HG03432 (cell line): ENCODE results near the gene GSDME.
A peak's percentile ranks its signal among the peaks of the same experiment; 100 is the strongest.
"Not testable (repeated sequence)": the region's sequence is repeated elsewhere in the genome, so short reads cannot be mapped to it uniquely, and the experiment has no call there.

Experiments
- ATAC-seq: cut with Tn5 transposase; IDR thresholded peaks from one replicate; pipeline ENCODE4 v1.9.1; 2021; ENCODE audit warnings: mild to moderate bottlenecking, moderate library complexity; ENCODE audit not compliant: unreplicated experiment

The GSDME gene

DNA sequence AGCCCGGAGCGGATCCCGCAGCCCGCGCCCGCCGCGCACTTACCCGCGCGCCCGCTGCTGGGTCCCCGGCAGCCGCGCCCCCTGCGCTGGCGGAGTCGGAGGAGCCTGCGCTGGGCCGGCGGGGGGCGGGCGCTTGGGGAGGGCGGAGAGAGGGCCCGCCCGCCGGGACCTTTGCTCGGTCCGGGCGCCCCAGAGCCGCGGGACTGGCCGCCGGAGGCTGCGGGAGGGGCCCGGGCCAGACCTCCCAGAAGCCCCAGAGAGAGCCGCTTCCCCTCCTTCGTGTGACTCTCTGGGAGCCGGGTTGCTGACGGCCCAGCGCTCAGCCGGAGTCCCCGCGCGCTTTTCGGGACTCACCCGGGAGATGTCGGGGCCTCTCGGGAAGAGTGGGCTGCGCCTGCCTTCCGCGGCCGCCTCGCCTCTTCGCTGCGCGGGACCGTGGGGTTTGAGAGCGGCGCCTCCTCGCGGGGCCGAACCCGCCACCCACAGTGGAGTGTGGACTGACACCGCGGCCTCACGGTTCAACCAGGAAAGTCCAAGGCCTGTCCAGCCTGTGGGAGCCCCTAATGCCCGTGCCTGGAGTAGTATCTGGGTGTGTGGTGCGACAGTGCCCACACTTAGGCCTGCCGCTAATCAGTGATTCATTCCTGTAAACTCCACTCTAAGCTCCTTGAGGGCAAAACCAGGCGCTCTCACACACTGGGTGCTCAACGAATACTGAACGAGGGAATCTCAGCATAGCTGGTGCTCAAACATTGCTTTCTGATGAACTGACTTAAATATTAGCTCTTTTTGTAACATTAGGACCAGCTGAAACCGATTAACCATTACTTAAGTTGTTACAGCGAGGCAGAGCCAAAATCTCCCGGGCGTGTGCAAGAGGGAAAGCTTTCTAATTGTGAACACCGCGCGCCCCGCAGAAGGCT lies at the start of gene GSDME:
TSS of gene GSDME (minus strand) at position 112 of the 923 bp plus-strand sequence. CDS start 7,690 bp downstream, outside the sequence.
- ATAC-seq = peak; percentile 64

DNA sequence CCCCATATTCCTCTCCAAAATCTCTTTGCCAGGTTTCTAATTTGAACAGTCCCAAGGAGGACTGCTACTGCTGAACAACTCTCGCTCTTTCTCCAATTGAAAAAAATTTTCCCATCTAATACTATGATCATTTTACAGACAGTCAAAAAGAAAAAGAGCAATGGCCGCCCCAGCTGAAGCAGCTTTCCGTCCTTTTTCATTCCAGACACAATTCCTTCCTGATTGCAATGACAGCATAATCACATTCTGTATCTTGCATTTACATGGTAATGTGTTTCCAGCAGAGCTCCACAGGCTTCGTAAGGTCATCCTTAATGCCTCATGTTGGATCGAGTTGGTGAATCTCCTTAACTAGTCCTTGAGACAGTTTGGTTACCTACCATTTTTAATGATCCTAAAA lies 45.0 kb upstream of the GSDME start:
- ATAC-seq = no peak

DNA sequence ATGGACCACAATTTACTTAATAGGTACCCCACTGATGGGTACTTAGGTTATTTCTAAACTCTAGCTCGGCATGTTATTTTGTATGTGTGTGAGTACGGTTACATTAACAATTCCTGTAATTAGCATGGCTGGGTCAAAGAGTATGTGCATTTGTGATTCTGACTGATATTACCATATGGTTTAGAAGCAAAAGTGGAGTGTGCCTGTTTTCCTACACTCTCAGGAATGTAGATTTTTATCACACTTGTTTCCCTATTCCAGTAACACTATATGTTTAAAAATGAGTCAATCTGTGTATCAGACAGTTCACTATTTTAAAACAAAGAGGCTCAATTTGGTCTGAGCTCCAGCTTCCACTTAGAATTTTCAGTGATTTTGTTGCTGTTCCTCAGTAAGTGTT lies 44.6 kb upstream of the GSDME start:
- ATAC-seq = no peak

DNA sequence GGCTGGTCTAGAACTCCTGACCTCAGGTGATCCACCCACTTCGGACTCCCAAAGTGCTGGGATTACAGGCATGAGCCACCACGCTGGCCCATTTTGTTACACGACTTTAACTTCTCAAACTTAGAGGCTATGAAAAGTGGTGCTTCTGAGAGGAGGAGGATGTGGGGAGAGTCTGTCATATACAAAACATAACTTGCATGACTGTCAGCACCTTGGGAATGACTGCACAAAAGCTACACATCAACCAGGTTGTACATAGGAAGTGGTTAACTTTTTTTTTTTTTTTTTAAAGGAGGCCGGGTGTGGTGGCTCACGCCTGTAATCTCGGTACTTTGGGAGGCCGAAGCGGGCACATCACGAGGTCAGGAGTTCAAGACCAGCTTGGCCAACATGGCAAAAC lies 43.4 kb upstream of the GSDME start:
- ATAC-seq = no peak

DNA sequence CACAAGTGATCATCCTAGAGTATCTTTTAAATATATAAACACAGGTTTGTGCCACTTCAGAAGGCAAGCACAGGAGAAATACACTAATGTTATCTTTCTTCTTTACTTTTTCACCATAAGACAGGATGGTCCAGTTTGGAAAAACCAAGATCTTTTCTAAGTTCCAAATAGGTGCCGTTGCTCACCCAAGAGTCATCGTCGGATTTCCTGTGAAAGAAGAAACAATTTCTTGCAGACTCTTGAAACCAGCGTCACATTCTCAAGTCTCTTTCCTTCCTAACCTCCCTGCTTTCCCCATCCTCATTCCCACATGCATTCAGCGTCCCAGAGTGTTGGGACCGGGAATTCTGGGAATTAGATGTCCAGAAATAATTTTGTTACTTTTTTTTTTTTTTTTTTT lies 42.8 kb upstream of the GSDME start:
- no peak for ATAC-seq

DNA sequence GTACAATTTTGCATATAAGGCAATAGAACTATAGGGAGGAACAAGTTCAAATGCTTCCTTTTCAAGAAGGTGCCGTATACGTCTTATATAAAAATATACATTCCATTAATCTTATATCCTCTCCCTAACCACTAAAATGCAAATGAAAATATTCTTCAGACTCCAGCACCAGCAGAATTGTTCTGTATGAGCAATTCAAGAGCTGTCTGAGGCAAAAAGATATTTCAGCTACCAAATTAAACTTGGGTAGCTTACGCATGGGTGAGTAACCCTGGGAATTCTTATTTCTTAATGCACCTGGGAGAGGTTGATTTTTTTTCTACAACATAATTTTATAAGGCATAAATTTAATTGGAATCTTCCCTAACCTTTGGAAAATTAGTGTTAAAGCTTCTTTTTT lies 42.2 kb upstream of the GSDME start:
- no peak for ATAC-seq

DNA sequence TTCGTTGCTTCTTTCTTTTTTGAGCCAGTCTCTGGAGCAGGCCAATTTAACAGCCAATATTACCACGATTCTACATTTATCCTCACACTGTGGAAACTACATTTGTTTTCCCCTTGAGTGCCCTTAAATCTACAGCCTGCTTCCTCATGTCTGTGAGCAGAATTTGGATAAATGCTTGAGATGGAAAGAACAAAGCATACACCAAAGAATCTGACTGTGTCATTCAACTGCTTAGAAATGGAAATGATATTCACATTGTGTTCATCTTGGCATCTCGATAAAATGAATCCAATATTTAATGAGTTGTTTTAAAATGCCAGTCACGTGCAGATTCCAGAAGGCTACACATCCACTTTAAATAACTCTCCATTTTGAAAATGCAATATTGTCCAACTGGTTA lies 41.0 kb upstream of the GSDME start:
- no peak for ATAC-seq

DNA sequence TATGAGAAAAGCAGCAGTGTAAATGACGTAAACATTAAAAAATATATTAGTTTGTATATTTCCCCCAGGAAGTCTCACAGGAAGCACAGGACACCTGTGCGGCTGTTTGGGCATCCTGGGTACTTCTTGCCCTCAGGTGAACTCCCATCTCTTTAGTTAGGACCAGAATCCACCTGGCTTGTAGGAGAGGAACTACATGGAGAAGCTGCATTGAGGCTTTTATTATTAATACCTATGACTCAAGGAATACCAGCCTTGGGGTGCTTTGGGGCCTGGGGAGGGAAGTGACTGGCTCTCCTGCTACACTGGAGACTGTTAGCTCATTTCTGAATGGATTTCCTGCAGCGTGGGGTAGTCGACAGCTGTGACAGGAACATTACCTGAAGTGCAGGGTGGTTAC lies 40.0 kb upstream of the GSDME start:
- no peak for ATAC-seq

DNA sequence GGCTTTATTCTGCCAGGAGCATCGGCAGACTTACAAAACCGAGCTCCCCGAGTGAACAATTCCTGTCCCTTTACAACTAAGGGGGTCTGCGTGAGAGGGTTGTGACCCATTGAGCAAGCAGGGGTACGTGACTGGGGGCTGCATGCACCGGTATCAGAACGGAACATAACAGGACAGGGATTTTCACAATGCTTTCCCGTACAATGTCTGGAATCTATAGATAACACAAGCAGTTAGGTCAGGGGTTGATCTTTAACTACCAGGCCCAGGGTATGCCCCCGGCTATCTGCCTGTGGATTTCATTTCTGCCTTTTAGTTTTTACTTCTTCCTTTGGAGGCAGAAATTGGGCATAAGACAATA lies 38.1 kb upstream of the GSDME start:
- no peak for ATAC-seq

DNA sequence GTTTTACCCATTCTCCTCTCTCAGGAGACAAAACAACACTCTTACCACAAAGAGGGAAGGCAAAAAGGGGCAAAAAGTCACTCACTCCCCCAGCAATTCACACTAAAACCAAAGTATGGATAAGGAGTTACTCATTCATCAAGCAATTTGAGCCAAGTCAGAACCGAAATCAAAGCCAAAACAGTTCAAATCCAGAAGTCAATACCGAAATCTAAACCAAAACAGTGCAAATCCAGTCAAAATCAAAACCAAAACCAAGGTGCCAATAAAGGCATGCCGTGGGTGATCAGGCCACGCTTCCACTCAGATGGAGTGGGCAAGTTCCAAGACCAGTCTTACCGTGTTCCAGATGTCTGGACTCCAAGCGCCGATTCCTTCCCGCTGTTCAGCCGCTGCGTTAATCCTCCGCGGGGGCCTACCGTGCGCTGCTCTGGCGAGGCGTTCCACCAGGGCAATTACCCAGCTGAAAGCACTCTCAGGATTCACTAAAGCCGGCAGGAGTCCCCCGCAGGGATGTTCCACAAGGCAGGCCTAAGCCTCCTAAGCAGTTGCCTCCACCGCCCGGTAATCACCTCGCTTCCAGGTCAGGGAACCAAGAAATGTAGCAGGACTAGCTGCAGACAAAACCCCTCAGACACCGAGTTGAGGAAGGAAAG lies 37.6 kb upstream of the GSDME start:
- ATAC-seq = not testable (repeated sequence)

DNA sequence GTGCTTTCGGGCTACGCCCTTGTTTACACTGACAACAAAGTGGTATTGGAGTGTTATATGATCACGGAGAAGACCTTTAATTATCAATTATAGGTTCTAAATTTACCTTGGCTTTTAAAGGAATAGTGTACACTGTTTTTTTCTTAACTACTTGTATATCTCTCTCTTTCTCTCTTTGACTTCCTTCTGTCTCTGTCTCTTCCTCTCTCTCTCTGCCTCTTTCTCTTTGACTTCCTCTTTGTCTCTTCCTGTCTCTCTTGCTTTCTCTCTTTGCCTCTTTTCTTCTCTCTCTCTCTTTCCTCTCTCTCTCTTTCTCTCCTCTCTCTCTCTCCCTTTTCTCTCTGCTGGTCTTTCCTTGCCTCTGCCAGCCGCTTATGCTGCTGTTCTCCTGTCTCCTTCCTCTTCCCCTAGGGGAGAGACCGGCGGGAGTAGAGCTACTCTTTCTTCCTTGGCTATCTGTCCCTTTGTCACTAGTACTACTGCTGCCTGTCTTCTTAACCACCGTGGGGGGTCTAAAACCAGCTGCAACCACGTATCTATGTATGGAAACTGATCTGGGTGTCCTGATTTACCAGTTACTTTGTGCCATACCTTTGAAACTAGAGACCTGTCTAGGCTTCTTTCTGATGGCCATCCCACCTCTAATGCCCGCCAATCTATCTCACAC lies 36.9 kb upstream of the GSDME start:
- no peak for ATAC-seq

DNA sequence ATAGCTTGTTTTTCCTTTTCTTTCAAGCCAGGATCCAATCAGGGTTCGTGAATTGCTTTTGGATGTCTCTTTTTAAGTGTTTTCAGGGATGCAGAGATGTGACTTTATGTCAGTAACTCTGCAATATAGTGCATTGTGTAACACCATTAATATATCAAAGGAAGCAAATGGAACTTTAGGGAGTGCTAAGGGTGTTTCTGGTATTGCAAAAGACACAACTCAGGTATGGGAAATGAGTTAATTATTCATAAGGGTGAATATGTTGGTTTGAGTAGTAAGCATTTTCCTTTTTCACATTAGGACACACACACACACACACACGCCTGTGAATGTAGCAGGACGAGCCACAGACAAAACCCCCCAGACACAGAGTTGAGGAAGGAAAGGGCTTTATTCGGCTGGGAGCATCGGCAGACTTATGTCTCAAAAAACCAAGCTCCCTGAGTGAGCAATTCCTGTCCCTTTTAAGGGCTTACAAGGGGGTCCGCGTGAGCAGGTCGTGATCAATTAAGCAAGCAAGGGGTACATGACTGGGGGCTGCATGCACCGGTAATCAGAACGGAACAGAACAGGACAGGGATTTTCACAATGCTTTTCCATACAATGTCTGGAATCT lies 31.8 kb upstream of the GSDME start:
- ATAC-seq = no peak

DNA sequence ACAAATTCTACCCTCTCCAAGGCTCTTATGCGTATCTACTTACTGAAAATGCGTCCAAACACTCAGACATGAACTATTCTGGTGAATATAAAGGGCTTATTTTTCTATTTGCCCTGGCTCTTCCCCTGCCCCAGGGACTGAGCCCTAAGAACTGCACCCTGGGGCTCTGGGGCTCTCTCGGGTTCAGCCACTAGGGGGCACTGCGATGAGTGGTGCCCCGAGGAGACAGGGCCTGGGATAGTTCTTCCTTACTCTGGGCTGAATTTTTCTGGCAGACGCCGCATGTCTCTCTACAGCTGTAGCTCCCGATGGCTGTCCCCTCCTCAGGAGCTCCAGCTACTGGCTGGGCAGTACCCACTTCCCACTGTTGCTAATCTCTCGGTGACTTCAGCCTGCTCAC lies 30.8 kb upstream of the GSDME start:
- no peak for ATAC-seq

DNA sequence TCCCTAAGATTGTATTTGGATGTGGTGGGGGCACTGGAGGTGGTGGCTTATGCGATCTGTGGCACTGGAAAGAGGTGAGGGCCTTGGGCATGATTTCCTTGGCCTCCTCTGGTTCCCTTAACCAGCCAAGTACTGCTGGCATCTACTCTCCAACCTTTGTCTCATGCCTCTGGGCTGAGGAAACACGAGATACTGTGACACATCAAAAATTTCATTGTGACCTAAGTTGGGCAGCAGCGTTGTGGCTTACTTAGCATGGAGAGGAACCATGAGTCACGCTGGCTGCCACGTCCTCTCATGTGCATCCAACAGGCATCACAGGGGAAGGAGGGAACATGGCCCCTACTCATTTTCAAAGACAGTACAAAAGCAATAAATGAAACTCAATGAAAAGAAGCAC lies 29.7 kb upstream of the GSDME start:
- peak; percentile 69 for ATAC-seq

DNA sequence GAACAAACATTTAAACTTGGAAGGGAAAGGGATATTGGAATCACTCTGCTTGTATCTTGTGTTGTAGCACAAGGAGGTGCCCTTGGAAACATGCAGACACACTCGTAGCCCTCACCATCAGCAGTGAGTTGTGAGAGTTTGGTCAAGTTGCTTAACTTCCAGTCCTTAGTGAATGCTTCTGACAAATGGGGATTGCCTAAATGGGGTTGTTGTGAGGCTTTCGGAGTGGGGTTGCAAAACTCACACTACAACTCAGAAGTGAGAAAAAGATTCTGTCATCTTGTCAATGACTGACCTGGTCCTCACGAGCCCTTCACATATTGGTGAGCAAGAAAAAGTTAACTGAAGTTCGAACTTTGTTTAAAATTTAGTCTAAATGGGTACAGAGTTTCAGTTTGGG lies 29.0 kb upstream of the GSDME start:
- ATAC-seq = no peak

DNA sequence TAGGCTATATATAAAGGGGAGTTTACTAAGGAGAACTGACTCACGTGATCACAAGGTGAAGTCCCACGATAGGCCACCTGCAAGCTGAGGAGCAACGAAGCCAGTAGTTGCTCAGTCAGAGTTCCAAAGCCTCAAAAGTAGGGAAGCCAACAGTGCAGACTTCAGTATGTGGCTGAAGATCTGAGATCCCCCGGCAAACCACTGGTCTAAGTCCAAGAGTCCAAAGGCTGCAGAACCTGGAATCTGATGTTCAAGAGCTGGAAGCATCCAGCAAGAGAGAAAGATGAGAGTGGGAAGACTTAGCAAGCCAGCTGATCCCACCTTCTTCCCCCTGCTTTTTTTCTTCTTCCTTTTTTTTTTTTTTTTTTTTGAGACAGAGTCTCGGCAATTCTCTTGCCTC lies 27.0 kb upstream of the GSDME start:
- ATAC-seq = no peak

DNA sequence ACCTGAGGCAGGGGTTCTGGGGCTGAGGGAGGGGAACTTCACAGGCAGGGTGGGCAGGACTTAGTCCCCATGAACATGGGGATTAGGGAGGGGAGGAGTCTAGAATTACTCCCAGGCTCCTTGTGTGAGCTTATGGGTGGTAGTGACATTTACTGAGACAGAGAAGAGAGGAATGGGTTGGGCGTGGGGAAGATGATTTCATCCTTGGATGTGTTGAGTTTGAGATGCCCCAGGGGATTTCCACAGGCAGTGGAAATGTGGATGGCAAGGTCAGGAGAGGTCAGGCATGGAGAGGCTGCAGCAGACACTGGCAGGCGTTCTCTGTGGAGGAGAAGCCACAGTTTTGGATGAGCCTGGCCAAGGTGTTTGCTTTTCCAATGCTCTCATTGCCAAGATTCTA lies 26.4 kb upstream of the GSDME start:
- no peak for ATAC-seq

DNA sequence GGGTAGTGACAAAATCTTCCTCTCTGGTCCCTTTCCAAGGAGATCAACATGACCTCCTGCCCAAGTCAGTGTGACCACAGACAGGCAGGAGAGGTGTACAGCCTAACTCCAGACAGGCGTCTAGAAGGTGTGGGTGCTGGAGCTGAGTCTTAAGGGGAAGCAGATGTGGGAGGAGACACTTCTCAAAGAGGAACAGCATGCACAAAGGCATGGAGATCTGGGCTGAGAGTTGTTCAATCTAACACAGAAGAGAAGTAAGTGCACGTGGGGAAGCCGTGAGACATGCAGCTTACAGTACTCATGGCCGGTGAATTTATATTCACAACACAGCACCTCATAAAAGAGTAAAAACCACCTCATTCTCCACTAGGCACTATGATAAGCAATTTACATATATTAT lies 23.8 kb upstream of the GSDME start:
- ATAC-seq = no peak

DNA sequence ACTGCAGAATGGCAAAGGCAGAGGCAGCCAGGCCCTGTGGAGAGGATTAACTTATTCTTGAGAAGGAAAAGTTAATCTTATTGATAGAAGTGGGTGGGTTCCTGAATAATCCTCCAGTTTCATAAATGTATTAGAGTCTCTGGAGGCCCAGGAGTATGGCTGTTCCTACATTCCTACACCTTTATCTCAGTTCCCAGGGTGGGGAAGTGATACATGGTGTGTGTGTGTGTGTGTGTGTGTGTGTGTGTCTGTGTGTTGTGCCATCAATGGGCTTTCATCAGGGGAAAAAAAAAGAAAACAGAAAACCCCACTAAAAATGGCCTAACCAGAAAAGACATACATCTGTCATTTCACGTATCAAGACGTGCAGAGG lies 22.0 kb upstream of the GSDME start:
- no peak for ATAC-seq

DNA sequence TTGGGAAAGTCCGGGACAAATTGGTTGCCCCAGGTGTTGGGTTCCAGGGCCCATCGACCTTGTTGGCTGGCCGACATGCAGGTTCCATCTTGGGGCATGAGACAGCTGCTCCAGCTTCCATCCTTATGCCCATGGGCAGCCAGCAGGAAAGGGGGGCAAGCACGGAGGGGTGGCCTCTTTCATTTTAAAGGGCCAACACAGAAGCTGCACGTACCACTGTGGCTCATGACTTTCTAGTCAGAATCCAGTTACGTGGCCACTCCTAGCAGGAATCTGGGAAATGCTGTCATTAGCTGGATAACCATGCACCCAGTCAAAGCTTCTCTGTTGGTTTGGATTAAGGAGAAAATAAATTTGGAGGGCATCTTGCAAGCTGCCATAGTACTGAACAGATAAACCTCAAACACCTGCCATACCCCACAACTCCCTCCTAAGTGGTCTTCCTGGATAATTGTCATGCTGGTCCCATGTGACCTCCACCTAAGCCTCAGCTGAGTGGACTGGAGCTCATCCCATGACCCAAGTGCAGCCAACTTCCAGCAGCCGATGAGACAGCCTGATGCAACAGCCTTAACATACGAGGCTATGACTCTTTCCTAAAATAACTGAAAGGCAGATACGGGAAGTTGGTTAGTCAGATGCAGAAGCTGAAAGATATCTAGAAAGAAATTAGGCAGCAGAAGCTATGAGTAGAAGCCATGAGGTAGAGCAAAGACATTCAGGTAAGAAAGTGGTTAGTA lies 21.4 kb upstream of the GSDME start:
- ATAC-seq = peak; percentile 66

DNA sequence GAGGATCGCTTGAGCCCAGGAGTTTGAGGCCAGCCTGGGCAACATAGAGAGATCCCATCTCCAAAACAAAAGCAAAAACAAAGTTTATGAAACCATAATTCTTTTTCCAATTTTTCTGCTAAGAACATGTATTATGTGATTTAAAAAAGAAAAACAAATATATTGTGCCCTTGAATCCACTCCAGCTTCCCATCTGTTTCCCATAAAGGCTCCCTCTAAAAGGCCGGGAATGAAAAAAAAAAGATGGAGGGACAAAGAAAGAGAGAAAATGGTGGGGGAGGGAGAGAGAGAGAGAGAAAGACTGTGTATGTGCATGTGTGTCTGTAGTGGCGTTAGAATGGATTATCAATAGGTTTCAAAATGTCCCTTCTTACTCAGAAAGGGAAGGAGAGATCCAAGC lies 20.5 kb upstream of the GSDME start:
- no peak for ATAC-seq
